ENCODE data around the gene NDUFS8. TPM values are rescaled to one million over a fixed set of nuclear protein-coding genes. Genes with fewer than 3 reads are reported as not detected.

NDUFS8 gene
- total RNA-seq, 1 donor from 2014 or later: 143 TPM

DNA sequence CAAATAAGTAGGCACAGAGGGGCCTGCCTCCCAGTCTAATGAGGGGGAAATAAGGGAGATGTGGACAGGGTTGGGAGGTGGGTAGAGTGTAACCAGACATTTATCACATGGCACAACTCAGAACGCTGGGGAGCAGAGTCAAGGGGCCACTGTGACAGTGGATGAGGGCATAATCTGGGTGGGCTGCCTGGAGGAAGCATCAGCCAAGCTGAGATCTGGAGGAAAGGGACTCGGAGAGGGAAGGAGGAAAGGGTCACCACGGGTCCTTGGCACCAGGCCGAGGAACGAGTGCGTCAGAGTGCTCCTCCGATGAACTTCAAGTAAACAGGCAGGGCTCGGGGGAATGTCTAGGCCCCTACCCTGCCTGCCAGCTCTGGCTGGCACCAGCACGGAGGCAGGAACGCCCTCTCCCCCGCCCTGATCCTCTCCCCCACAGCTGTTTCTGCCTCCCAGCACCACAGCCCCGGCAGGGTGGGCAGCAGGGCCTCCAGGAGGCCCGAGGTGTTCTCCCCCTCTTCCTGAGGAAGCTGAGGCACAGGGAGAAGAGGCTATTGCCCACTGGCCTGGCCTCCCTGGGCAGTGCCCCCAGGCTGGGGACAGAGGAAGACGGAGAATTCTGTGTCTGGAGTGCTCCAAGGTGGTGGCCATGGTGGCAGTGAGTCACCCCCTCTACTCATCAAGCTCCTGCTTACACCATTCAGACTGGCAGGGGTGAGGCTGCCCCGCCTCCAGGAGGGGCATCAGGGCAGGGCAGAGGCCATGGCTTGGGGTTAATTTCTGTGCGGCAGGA lies 16.1 kb upstream of the NDUFS8 start:
- Mint-ChIP-seq H3K4me3 (ENCODE audit: unreplicated experiment) (peak overlapping the region; percentile 4), H3K9me3 (ENCODE audit: unreplicated experiment) (no peaks in the 10 kb centered on the region)

GRCh38 chr11:68014947-68015447 lies 15.5 kb upstream of the NDUFS8 start:
- Mint-ChIP-seq H3K4me3 (ENCODE audit: unreplicated experiment) (peak overlapping the region; percentile 4), H3K9me3 (ENCODE audit: unreplicated experiment) (no peaks in the 10 kb centered on the region), H3K36me3 (ENCODE audit: unreplicated experiment) (no peaks in the 10 kb centered on the region), H3K27me3 (ENCODE audit: unreplicated experiment) (no peaks in the 10 kb centered on the region), H3K27ac (ENCODE audit: unreplicated experiment) (peak overlapping the region; percentile 97), H3K4me1 (ENCODE audit: unreplicated experiment) (peaks cover 80% of the 10 kb centered on the region)
- DNase-seq (ENCODE audit: extremely low spot score, unreplicated experiment): no peak
- TF ChIP-seq CTCF (IDR thresholded peaks at IDR 0.05): no peak

More for the DNA sequence above, 16.1 kb upstream of the NDUFS8 start:
- peak overlapping the region; percentile 97 for H3K27ac Mint-ChIP-seq (ENCODE audit: unreplicated experiment)
- H3K4me1 Mint-ChIP-seq (ENCODE audit: unreplicated experiment): peaks cover 81% of the 10 kb centered on the region
- no peaks in the 10 kb centered on the region for H3K36me3 Mint-ChIP-seq (ENCODE audit: unreplicated experiment)
- no peak for TF ChIP-seq CTCF (IDR thresholded peaks at IDR 0.05)
- no peaks in the 10 kb centered on the region for H3K27me3 Mint-ChIP-seq (ENCODE audit: unreplicated experiment)
- peak; percentile 92 for DNase-seq (ENCODE audit: extremely low spot score, unreplicated experiment)

DNA sequence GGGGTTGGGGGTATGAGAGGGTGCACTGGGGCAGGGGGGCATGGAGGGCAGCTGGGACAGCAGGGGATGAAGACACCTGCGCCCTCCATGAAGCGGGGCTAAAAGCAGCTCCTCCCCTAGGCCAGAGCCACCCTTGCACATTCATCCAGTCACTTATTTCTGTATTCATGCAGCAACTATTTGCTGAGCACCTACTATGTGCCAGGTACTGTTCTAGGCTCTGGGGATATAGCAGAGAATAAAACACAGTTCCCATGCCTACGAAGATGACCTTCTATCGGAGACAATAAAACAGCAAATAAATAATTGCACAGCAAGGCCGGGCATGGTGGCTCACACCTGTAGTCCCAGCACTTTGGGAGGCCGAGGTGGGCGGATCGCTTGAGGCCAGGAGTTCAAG lies 15.0 kb upstream of the NDUFS8 start:
- Mint-ChIP-seq H3K4me1 (ENCODE audit: unreplicated experiment) (peaks cover 78% of the 10 kb centered on the region), H3K27ac (ENCODE audit: unreplicated experiment) (no peak overlapping the region)

DNA sequence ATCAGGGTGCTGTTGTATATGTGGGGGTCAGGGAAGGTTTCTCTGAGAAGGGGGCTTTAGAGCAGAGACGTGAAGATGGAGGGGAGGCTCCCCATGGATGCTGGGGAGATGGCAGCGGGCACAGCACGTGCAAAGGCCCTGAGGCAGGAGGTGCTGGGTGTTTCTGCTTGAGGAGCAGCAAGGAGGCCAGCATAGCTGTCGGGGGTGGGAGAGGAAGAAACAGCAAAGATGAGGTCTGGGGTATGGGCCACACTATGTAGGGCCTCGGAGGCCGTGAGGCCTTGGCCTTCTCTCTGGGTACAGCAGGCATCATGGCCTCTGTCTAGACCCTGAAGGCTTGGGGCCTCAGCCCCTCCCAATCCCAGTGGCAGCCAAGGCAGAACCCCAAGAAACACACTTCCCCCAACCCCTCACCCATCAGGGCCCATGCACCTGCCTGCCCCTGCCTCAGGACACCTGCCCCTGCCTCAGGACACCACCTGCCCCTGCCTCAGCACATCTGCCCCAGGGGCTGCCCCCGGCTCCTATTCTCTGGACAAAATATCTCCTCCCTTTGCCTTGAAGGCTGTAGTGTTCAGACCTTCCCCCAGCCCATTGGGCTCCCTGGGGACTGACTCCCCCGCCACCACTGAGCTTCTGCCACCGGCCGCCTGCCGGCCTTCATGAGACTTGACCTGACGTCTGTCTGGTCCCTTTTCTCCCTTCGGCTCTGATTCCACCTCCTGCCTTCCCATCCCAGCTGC lies 14.1 kb upstream of the NDUFS8 start:
- no peak for TF ChIP-seq CTCF (IDR thresholded peaks at IDR 0.05)
- H3K4me1 Mint-ChIP-seq (ENCODE audit: unreplicated experiment): peaks cover 78% of the 10 kb centered on the region
- DNase-seq (ENCODE audit: extremely low spot score, unreplicated experiment): no peak
- H3K4me3 Mint-ChIP-seq (ENCODE audit: unreplicated experiment): no peak overlapping the region
- H3K36me3 Mint-ChIP-seq (ENCODE audit: unreplicated experiment): no peaks in the 10 kb centered on the region
- no peaks in the 10 kb centered on the region for H3K27me3 Mint-ChIP-seq (ENCODE audit: unreplicated experiment)
- H3K27ac Mint-ChIP-seq (ENCODE audit: unreplicated experiment): peak overlapping the region; percentile 75
- no peaks in the 10 kb centered on the region for H3K9me3 Mint-ChIP-seq (ENCODE audit: unreplicated experiment)

More for the DNA sequence above, 15.0 kb upstream of the NDUFS8 start:
- H3K36me3 Mint-ChIP-seq (ENCODE audit: unreplicated experiment): no peaks in the 10 kb centered on the region
- no peak overlapping the region for H3K4me3 Mint-ChIP-seq (ENCODE audit: unreplicated experiment)
- no peaks in the 10 kb centered on the region for H3K9me3 Mint-ChIP-seq (ENCODE audit: unreplicated experiment)
- no peak for DNase-seq (ENCODE audit: extremely low spot score, unreplicated experiment)
- no peak for TF ChIP-seq CTCF (IDR thresholded peaks at IDR 0.05)
- no peaks in the 10 kb centered on the region for H3K27me3 Mint-ChIP-seq (ENCODE audit: unreplicated experiment)

Measured in osteocyte (in vitro differentiated cells).